GM12875 (cell line): Measurements from ENCODE around the gene DNAJB6.

ENCODE experiments used
- H3K4me3 ChIP-seq: one replicate; pipeline ENCODE4 v1.5.1; 2011; ENCODE audit warnings: low read depth, low read length, control low read depth
- CTCF ChIP-seq: IDR thresholded peaks from 2 replicates; pipeline ENCODE4 v1.5.1; 2011; ENCODE audit warnings: low read depth, mild to moderate bottlenecking, control low read depth, inconsistent platforms, low read length, moderate library complexity, borderline replicate concordance; ENCODE audit not compliant: insufficient read depth

Gene DNAJB6

DNA sequence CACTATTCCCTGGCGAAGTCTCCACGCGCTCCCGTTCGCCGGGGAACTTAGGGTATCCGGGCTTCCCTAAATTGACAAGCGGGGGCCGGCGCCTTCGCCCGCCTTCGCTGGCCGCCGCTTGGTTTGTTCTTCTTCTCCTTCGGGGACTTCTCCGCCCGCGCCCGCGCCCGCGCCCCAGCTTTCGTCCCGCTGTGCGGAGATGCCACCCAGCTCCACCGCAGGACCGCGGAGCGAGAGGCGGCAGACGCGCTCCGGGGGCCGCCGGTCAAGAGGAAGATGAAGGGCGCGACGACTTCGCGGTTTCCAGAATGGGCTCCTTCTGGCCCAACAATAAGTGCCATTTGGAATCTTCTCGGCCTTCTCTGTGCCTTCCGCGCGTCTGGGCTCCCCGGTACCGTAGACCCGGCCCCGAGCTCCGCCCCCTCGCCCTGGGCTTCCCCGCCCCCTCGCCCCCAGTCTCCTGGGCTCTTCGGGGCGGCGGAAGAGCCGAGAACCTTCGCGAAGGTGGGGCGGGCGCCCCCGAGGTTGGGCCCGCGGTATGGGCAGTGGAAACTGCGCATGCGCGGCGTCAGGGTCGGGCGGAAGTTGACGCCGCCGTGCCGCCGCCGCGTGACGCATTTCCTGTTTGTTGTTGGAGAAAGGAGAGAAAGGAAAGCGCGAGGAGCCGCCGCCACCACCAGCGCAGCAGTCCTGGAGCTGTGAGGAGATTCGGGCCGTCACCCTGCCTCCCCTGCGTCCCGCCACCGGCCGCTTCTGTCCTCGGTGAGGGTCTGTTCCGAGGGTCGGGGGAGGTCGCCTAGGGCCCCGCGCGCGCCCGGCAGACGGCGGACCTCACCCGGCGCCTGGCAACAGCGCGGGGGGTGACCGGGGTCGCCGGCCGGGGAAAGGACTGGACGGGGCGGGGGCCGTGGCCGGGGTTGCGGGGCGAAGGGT lies at the start of gene DNAJB6:
TSS of gene DNAJB6 (plus strand) at position 622 of the 933 bp plus-strand sequence. CDS start 21,569 bp downstream, outside the sequence.
- TF ChIP-seq CTCF, result no peak
- H3K4me3 ChIP-seq, result peak within 1 kb of the TSS; percentile 78

GRCh38 chr7:157291404-157292080 lies 45.3 kb upstream of the DNAJB6 start:
- no peak overlapping the region for H3K4me3 ChIP-seq
- no peak for TF ChIP-seq CTCF

GRCh38 chr7:157292258-157292657 lies 44.5 kb upstream of the DNAJB6 start:
- no peak overlapping the region for H3K4me3 ChIP-seq
- TF ChIP-seq CTCF, result no peak

GRCh38 chr7:157292770-157293412 lies 43.9 kb upstream of the DNAJB6 start:
- TF ChIP-seq CTCF, result no peak
- H3K4me3 ChIP-seq, result no peak overlapping the region

DNA sequence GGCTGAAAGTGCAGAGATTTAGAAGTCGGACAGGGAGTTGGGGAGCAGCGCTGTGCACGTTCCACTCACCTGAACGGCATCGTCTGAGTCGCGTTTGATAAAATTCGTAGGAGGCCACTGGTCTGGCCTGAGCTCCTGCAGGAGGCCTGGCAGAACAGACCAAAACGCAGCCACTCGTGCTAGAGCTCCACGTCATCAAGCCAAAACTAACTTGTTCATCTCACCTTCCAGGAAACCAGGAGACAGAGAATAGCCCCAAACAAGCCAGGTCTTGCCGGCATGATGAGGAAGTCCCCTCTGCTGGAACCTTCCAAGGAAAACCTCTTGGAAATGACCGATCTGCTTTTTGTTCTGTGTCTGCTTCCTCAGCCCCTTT lies 43.4 kb upstream of the DNAJB6 start:
- TF ChIP-seq CTCF, result no peak
- no peak overlapping the region for H3K4me3 ChIP-seq

- TF ChIP-seq CTCF, result no peak
- no peak overlapping the region for H3K4me3 ChIP-seq
Observed at GRCh38 chr7:157294773-157295172, 42.0 kb upstream of the DNAJB6 start.

- no peak overlapping the region for H3K4me3 ChIP-seq
- no peak for TF ChIP-seq CTCF
Observed at GRCh38 chr7:157295338-157295737, 41.5 kb upstream of the DNAJB6 start.
